GM18868 (cell line): Measurements from ENCODE around the gene OVOL2.

ENCODE experiments used
- ATAC-seq: cut with Tn5 transposase; IDR thresholded peaks from one replicate; pipeline ENCODE4 v1.9.1; 2021; ENCODE audit warnings: mild to moderate bottlenecking, moderate library complexity; ENCODE audit not compliant: unreplicated experiment

Gene OVOL2

GRCh38 chr20:18016772-18017171 is 40.9 kb downstream of the OVOL2 start:
- no peak for ATAC-seq

- ATAC-seq: no peak
These were observed 43.3 kb downstream of the OVOL2 start for GRCh38 chr20:18014411-18014810.

- no peak for ATAC-seq
These were observed 44.8 kb downstream of the OVOL2 start for GRCh38 chr20:18012901-18013300.

GRCh38 chr20:18011951-18012645 is 45.6 kb downstream of the OVOL2 start:
- ATAC-seq: no peak

GRCh38 chr20:18011482-18011881 is 46.2 kb downstream of the OVOL2 start:
- no peak for ATAC-seq

GRCh38 chr20:18009116-18009515 is 48.6 kb downstream of the OVOL2 start:
- no peak for ATAC-seq

GRCh38 chr20:18007534-18008292 is 50.0 kb downstream of the OVOL2 start:
- no peak for ATAC-seq

GRCh38 chr20:18006684-18007083 is 51.0 kb downstream of the OVOL2 start:
- no peak for ATAC-seq

GRCh38 chr20:18005990-18006364 is 51.7 kb downstream of the OVOL2 start:
- no peak for ATAC-seq

GRCh38 chr20:18005170-18005989 is 52.3 kb downstream of the OVOL2 start:
- ATAC-seq: peak; percentile 93

GRCh38 chr20:18004384-18005031 is 53.2 kb downstream of the OVOL2 start:
- no peak for ATAC-seq

GRCh38 chr20:18003897-18004296 is 53.8 kb downstream of the OVOL2 start:
- peak; percentile 44 for ATAC-seq

GRCh38 chr20:18001131-18001921 is 56.4 kb downstream of the OVOL2 start:
- ATAC-seq: no peak

- ATAC-seq: no peak
These were observed 58.1 kb downstream of the OVOL2 start for GRCh38 chr20:17999566-17999965.

GRCh38 chr20:17998446-17998845 is 59.3 kb downstream of the OVOL2 start:
- no peak for ATAC-seq

GRCh38 chr20:17995967-17996819 is 61.5 kb downstream of the OVOL2 start:
- ATAC-seq: peak; percentile 56

- no peak for ATAC-seq
These were observed 64.2 kb downstream of the OVOL2 start for GRCh38 chr20:17993546-17993945.

GRCh38 chr20:17992847-17993513 is 64.7 kb downstream of the OVOL2 start:
- no peak for ATAC-seq

- peak; percentile 49 for ATAC-seq
These were observed 65.5 kb downstream of the OVOL2 start for GRCh38 chr20:17992224-17992637.
